WTC11 (cell line): ENCODE results near the gene AVL9. TPM values are rescaled to one million over a fixed set of nuclear protein-coding genes. Genes with fewer than 3 reads are reported as not detected.

ENCODE experiments used
- ATAC-seq: fragments of 200-7000 bp; cut with Tn5 transposase; 2 replicates; pipeline ENCODE4 v1.10.0; 2021; ENCODE audit warnings: mild to moderate bottlenecking, moderate library complexity
- CTCF ChIA-PET: fragments of 300-600 bp; sonication (Branson Sonifier 250); formaldehyde crosslinking; loops from one replicate; lab custom pipeline; 2021; ENCODE audit warnings: antibody characterized with exemption; lab: Charles Lee
- POLR2A ChIA-PET: fragments of 350-600 bp; sonication (Branson Sonifier 250); formaldehyde crosslinking; loops from one replicate; lab custom pipeline; 2021; ENCODE audit warnings: antibody characterized with exemption; lab: Charles Lee
- DNase-seq: peaks from one replicate; pipeline ENCODE4 v3.0.0; 2021; ENCODE audit warnings: low spot score
- H3K27ac Mint-ChIP-seq: 2 replicates; pipeline ENCODE4 v1.8.0; 2021; ENCODE audit warnings: mixed read lengths
- H3K27me3 Mint-ChIP-seq: 2 replicates; pipeline ENCODE4 v1.8.0; 2021; ENCODE audit warnings: low read depth, mild to moderate bottlenecking, moderate library complexity, mixed read lengths
- H3K36me3 Mint-ChIP-seq: 2 replicates; pipeline ENCODE4 v1.8.0; 2021; ENCODE audit warnings: mixed read lengths
- H3K4me1 Mint-ChIP-seq: 2 replicates; pipeline ENCODE4 v1.8.0; 2022; ENCODE audit warnings: mixed read lengths
- H3K4me3 Mint-ChIP-seq: 2 replicates; pipeline ENCODE4 v1.8.0; 2021; ENCODE audit warnings: mild to moderate bottlenecking, moderate library complexity, mixed read lengths
- H3K9me3 Mint-ChIP-seq: 2 replicates; pipeline ENCODE4 v1.8.0; 2021; ENCODE audit warnings: mixed read lengths
- CREB1 ChIP-seq: sonication (generic); formaldehyde crosslinking; IDR thresholded peaks from 2 replicates; pipeline ENCODE4 v1.8.0; 2023; ENCODE audit warnings: mild to moderate bottlenecking, missing genetic modification reagents
- CREM ChIP-seq: sonication (generic); formaldehyde crosslinking; IDR thresholded peaks from 2 replicates; pipeline ENCODE4 v1.8.1; 2022; ENCODE audit warnings: mild to moderate bottlenecking, missing genetic modification reagents, moderate library complexity
- ETV6 ChIP-seq: sonication (generic); formaldehyde crosslinking; IDR thresholded peaks from 2 replicates; pipeline ENCODE4 v1.8.1; 2022; ENCODE audit warnings: mild to moderate bottlenecking, missing genetic modification reagents
- HMGA2 ChIP-seq: fragments of 250-450 bp; sonication (Bioruptor Pico); IDR thresholded peaks from 2 replicates; pipeline ENCODE4 v1.4.0; 2021; ENCODE audit warnings: mild to moderate bottlenecking, moderate library complexity
- HMGXB4 ChIP-seq: sonication (generic); formaldehyde crosslinking; IDR thresholded peaks from 2 replicates; pipeline ENCODE4 v1.8.1; 2023; ENCODE audit warnings: mild to moderate bottlenecking, moderate library complexity, missing genetic modification reagents
- IRF2 ChIP-seq: sonication (generic); formaldehyde crosslinking; IDR thresholded peaks from 2 replicates; pipeline ENCODE4 v1.8.0; 2022; ENCODE audit warnings: low read depth, missing genetic modification reagents, borderline replicate concordance
- NR2C2 ChIP-seq: sonication (generic); formaldehyde crosslinking; IDR thresholded peaks from 2 replicates; pipeline ENCODE4 v1.8.0; 2022; ENCODE audit warnings: mild to moderate bottlenecking, missing genetic modification reagents
- PREB ChIP-seq: sonication (generic); formaldehyde crosslinking; IDR thresholded peaks from 2 replicates; pipeline ENCODE4 v1.8.1; 2022; ENCODE audit warnings: mild to moderate bottlenecking, missing genetic modification reagents, moderate library complexity, borderline replicate concordance
- ZBTB21 ChIP-seq: sonication (generic); formaldehyde crosslinking; IDR thresholded peaks from 2 replicates; pipeline ENCODE4 v1.8.1; 2023; ENCODE audit warnings: mild to moderate bottlenecking, missing genetic modification reagents, borderline replicate concordance
- ZNF138 ChIP-seq: sonication (generic); formaldehyde crosslinking; conservative IDR thresholded peaks from 2 replicates; pipeline ENCODE4 v1.8.1; 2022; ENCODE audit warnings: mild to moderate bottlenecking, moderate library complexity, missing genetic modification reagents
- ZNF232 ChIP-seq: sonication (generic); formaldehyde crosslinking; IDR thresholded peaks from 2 replicates; pipeline ENCODE4 v1.8.0; 2022; ENCODE audit warnings: mild to moderate bottlenecking, missing genetic modification reagents
- ZNF317 ChIP-seq: sonication (generic); formaldehyde crosslinking; IDR thresholded peaks from 2 replicates; pipeline ENCODE4 v1.8.1; 2023; ENCODE audit warnings: low read depth, mild to moderate bottlenecking, moderate library complexity, missing genetic modification reagents, borderline replicate concordance
- ZNF396 ChIP-seq: fragments of 250-450 bp; sonication (Bioruptor Pico); IDR thresholded peaks from 2 replicates; pipeline ENCODE4 v1.8.0; 2021; ENCODE audit warnings: mild to moderate bottlenecking, moderate library complexity, borderline replicate concordance
- ZNF532 ChIP-seq: fragments of 250-450 bp; sonication (Bioruptor Pico); IDR thresholded peaks from 2 replicates; pipeline ENCODE4 v1.9.0; 2021; ENCODE audit warnings: mild to moderate bottlenecking, borderline replicate concordance
- ZNF671 ChIP-seq: fragments of 250-450 bp; sonication (Bioruptor Pico); IDR thresholded peaks from 2 replicates; pipeline ENCODE4 v1.8.0; 2021; ENCODE audit warnings: mild to moderate bottlenecking
- total RNA-seq: library from RNA; stranded (reverse); gene quantifications from 3 replicates; pipeline ENCODE4 v1.2.3, GENCODE V29; 2021
- TF ChIP-seq, protein P1 (sequence below): sonication (generic); formaldehyde crosslinking; IDR thresholded peaks from 2 replicates; pipeline ENCODE4 v1.8.1; 2023; ENCODE audit warnings: mild to moderate bottlenecking, missing genetic modification reagents, borderline replicate concordance
- TF ChIP-seq, protein P2 (sequence below): sonication (generic); formaldehyde crosslinking; IDR thresholded peaks from 2 replicates; pipeline ENCODE4 v1.8.1; 2023; ENCODE audit warnings: mild to moderate bottlenecking, missing genetic modification reagents, moderate library complexity
- TF ChIP-seq, protein P3 (sequence below): sonication (generic); formaldehyde crosslinking; IDR thresholded peaks from 2 replicates; pipeline ENCODE4 v1.8.1; 2023; ENCODE audit warnings: mild to moderate bottlenecking, missing genetic modification reagents

The AVL9 gene
- total RNA-seq, 1 experiment from 2014 or later = 55.6 TPM

- TF ChIP-seq ZNF532 = no peak
- TF ChIP-seq ZNF396 = no peak
- TF ChIP-seq, protein P1, sequence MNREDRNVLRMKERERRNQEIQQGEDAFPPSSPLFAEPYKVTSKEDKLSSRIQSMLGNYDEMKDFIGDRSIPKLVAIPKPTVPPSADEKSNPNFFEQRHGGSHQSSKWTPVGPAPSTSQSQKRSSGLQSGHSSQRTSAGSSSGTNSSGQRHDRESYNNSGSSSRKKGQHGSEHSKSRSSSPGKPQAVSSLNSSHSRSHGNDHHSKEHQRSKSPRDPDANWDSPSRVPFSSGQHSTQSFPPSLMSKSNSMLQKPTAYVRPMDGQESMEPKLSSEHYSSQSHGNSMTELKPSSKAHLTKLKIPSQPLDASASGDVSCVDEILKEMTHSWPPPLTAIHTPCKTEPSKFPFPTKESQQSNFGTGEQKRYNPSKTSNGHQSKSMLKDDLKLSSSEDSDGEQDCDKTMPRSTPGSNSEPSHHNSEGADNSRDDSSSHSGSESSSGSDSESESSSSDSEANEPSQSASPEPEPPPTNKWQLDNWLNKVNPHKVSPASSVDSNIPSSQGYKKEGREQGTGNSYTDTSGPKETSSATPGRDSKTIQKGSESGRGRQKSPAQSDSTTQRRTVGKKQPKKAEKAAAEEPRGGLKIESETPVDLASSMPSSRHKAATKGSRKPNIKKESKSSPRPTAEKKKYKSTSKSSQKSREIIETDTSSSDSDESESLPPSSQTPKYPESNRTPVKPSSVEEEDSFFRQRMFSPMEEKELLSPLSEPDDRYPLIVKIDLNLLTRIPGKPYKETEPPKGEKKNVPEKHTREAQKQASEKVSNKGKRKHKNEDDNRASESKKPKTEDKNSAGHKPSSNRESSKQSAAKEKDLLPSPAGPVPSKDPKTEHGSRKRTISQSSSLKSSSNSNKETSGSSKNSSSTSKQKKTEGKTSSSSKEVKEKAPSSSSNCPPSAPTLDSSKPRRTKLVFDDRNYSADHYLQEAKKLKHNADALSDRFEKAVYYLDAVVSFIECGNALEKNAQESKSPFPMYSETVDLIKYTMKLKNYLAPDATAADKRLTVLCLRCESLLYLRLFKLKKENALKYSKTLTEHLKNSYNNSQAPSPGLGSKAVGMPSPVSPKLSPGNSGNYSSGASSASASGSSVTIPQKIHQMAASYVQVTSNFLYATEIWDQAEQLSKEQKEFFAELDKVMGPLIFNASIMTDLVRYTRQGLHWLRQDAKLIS (CRISPR knock-in tag) = no peak
Measured at GRCh38 chr7:32519763-32520162, 24.5 kb downstream of the AVL9 start (continued).

DNA sequence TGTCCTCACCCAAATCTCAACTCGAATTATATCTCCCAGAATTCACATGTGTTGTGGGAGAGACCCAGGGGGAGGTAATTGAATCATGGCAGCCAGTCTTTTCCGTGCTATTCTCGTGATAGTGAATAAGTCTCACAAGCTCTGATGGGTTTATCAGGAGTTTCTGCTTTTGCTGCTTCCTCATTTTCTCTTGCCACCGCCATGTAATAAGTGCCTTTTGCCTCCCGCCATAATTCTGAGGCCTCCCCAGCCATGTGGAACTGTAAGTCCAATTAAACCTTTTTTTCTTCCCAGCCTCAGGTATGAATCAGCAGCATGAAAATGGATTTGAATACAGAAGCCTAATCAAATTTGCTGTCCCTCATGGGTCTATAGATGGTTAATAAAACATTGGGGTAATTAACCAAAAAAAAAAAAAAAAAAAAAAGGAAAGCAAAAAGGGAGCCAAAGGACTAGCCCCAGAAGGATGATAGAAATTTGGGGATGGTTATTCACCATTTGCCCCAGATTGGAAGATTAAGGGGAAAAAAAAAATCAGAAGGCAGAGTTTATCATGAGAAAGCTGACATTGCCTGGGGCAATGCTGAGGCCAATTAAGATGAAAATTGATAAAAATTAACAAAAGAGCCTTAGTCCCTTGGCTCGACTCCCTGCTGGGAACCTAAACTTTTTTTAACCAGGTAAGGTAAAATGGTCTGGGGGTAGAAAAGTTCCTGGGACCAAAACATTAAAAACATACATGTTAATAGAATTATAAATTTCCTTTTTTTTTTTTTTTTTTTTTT, 27.6 kb downstream of the AVL9 start:
- ChIA-PET POLR2A (no interaction called here), CTCF (no interaction called here)
- TF ChIP-seq IRF2 (CRISPR knock-in tag) = no peak
- TF ChIP-seq, protein P2, sequence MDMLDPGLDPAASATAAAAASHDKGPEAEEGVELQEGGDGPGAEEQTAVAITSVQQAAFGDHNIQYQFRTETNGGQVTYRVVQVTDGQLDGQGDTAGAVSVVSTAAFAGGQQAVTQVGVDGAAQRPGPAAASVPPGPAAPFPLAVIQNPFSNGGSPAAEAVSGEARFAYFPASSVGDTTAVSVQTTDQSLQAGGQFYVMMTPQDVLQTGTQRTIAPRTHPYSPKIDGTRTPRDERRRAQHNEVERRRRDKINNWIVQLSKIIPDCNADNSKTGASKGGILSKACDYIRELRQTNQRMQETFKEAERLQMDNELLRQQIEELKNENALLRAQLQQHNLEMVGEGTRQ (CRISPR knock-in tag) = no peak
- no peak for TF ChIP-seq ZNF317 (CRISPR knock-in tag)
- no peak for TF ChIP-seq ZNF232 (CRISPR knock-in tag)
- TF ChIP-seq, protein P1 (CRISPR knock-in tag) = no peak
- TF ChIP-seq HMGA2 = no peak
- no peak for TF ChIP-seq CREM (CRISPR knock-in tag)
- no peak for TF ChIP-seq CREB1 (CRISPR knock-in tag)
- no peak for TF ChIP-seq NR2C2 (CRISPR knock-in tag)
- TF ChIP-seq, protein P3, sequence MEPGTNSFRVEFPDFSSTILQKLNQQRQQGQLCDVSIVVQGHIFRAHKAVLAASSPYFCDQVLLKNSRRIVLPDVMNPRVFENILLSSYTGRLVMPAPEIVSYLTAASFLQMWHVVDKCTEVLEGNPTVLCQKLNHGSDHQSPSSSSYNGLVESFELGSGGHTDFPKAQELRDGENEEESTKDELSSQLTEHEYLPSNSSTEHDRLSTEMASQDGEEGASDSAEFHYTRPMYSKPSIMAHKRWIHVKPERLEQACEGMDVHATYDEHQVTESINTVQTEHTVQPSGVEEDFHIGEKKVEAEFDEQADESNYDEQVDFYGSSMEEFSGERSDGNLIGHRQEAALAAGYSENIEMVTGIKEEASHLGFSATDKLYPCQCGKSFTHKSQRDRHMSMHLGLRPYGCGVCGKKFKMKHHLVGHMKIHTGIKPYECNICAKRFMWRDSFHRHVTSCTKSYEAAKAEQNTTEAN = no peak
- TF ChIP-seq ZBTB21 = no peak
- TF ChIP-seq PREB (CRISPR knock-in tag) = no peak
- no peak for TF ChIP-seq ZNF138
- TF ChIP-seq ETV6 (CRISPR knock-in tag) = no peak
- no peak for TF ChIP-seq ZNF671 (CRISPR knock-in tag)
- no peak for TF ChIP-seq HMGXB4 (CRISPR knock-in tag)

More for the DNA sequence above, 27.6 kb downstream of the AVL9 start:
- peaks cover 40% of the 10 kb centered on the region for H3K9me3 Mint-ChIP-seq
- H3K36me3 Mint-ChIP-seq = peaks cover 51% of the 10 kb centered on the region
- no peak overlapping the region for H3K4me3 Mint-ChIP-seq
- peaks cover 38% of the 10 kb centered on the region for H3K4me1 Mint-ChIP-seq
- peaks cover 4% of the 10 kb centered on the region for H3K27me3 Mint-ChIP-seq
- no peak for ATAC-seq
- no peak for DNase-seq
- H3K27ac Mint-ChIP-seq = no peak overlapping the region
